ENCODE measurements around the gene MYOZ3.

- TF ChIP-seq POLR2A (IDR thresholded peaks at IDR 0.05) (no peak), CTCF (IDR thresholded peaks at IDR 0.05) (no peak), POLR2AphosphoS5 (IDR thresholded peaks at IDR 0.05) (no peak)
These were observed 10.7 kb upstream of the MYOZ3 start for GRCh38 chr5:150650021-150651006.

All from breast epithelium (tissue), 3 donors.